CD4-positive, alpha-beta memory T cell (primary cell): ENCODE measurements around the gene FLOT1. TPM values are rescaled to one million over a fixed set of nuclear protein-coding genes. Genes with fewer than 3 reads are reported as not detected.
A peak's percentile ranks its signal among the peaks of the same experiment; 100 is the strongest.

Experiments
- CTCF ChIA-PET: fragments of 350-600 bp; sonication (Branson Sonifier 250); formaldehyde crosslinking; loops from one replicate; lab custom pipeline; 2021; ENCODE audit warnings: inconsistent platforms; ENCODE audit not compliant: partially characterized antibody; lab: Charles Lee
- POLR2A ChIA-PET: fragments of 350-600 bp; sonication (Branson Sonifier 250); formaldehyde crosslinking; loops from one replicate; lab custom pipeline; 2021; ENCODE audit not compliant: partially characterized antibody; lab: Charles Lee
- DNase-seq, 5 donors: peaks; one replicate each; pipeline versions ENCODE4 v3.0.0 to v3.0.0-alpha.2; 2020 to 2022; ENCODE audit warnings: mixed read lengths in 1 of 5
- H3K27ac ChIP-seq: one replicate; pipeline ENCODE4 v1.7.0; 2013; ENCODE audit warnings: low read depth, low read length
- H3K27me3 ChIP-seq: 2 replicates; pipeline ENCODE4 v1.7.0; 2013; ENCODE audit warnings: mild to moderate bottlenecking, low read length, moderate library complexity; ENCODE audit not compliant: insufficient read depth
- H3K36me3 ChIP-seq: 2 replicates; pipeline ENCODE4 v1.7.0; 2013; ENCODE audit warnings: mild to moderate bottlenecking, low read length, moderate library complexity; ENCODE audit not compliant: insufficient read depth
- H3K4me1 ChIP-seq: 2 replicates; pipeline ENCODE4 v1.7.0; 2013; ENCODE audit warnings: mild to moderate bottlenecking, low read length, moderate library complexity; ENCODE audit not compliant: insufficient read depth
- H3K4me3 ChIP-seq, 2 donors: one replicate each; pipeline ENCODE4 v1.7.0; 2013; ENCODE audit warnings: low read length in 2 of 2, mild to moderate bottlenecking in 1 of 2
- H3K9me3 ChIP-seq, 2 donors: one replicate each; pipeline ENCODE4 v1.7.0; 2013; ENCODE audit warnings: low read length in 2 of 2, control low read depth in 1 of 2; ENCODE audit not compliant: control insufficient read depth in 1 of 2
- H3K27ac Mint-ChIP-seq, 7 donors: one replicate each; pipeline ENCODE4 v1.8.0; 2020 to 2021; ENCODE audit warnings: mixed read lengths in 7 of 7, mild to moderate bottlenecking in 6 of 7, inconsistent platforms in 3 of 7, moderate library complexity in 3 of 7
- H3K27me3 Mint-ChIP-seq, 2 donors: one replicate each; pipeline ENCODE4 v1.8.0; 2020 to 2021; ENCODE audit warnings: mixed read lengths in 2 of 2
- H3K36me3 Mint-ChIP-seq, 2 donors: one replicate each; pipeline ENCODE4 v1.8.0; 2020 to 2021; ENCODE audit warnings: mixed read lengths in 2 of 2, inconsistent platforms in 1 of 2, mild to moderate bottlenecking in 1 of 2
- H3K4me1 Mint-ChIP-seq, 4 donors: one replicate each; pipeline ENCODE4 v1.8.0; 2020 to 2021; ENCODE audit warnings: mixed read lengths in 4 of 4, mild to moderate bottlenecking in 1 of 4
- H3K4me3 Mint-ChIP-seq, 8 donors: one replicate each; pipeline ENCODE4 v1.8.0; 2020 to 2021; ENCODE audit warnings: mixed read lengths in 8 of 8, mild to moderate bottlenecking in 7 of 8, moderate library complexity in 6 of 8, inconsistent platforms in 3 of 8
- H3K9me3 Mint-ChIP-seq, 8 donors: one replicate each; pipeline ENCODE4 v1.8.0; 2020 to 2021; ENCODE audit warnings: mixed read lengths in 8 of 8, mild to moderate bottlenecking in 5 of 8, inconsistent platforms in 3 of 8, moderate library complexity in 1 of 8
- intact Hi-C: fragments of 100-400 bp; cut with micrococcal nuclease; formaldehyde crosslinking; loops from one replicate; pipeline ENCODE4 v1.15.1; 2023
- polyA plus RNA-seq, 2 donors: library from polyadenylated mRNA; unstranded; fragments of 300-500 nt; fragmentation: Illumina TruSeq; gene quantifications; one replicate each; pipeline ENCODE4 v1.2.3, GENCODE V29; 2021
- total RNA-seq, 2 experiments: library from RNA; stranded (reverse); gene quantifications; one replicate each; pipeline ENCODE4 v1.2.3, GENCODE V29; 2021

Gene FLOT1
- total and polyA plus RNA-seq, 4 experiments from 2014 or later = 74.6 to 82.1 (median 76.9) TPM

DNA sequence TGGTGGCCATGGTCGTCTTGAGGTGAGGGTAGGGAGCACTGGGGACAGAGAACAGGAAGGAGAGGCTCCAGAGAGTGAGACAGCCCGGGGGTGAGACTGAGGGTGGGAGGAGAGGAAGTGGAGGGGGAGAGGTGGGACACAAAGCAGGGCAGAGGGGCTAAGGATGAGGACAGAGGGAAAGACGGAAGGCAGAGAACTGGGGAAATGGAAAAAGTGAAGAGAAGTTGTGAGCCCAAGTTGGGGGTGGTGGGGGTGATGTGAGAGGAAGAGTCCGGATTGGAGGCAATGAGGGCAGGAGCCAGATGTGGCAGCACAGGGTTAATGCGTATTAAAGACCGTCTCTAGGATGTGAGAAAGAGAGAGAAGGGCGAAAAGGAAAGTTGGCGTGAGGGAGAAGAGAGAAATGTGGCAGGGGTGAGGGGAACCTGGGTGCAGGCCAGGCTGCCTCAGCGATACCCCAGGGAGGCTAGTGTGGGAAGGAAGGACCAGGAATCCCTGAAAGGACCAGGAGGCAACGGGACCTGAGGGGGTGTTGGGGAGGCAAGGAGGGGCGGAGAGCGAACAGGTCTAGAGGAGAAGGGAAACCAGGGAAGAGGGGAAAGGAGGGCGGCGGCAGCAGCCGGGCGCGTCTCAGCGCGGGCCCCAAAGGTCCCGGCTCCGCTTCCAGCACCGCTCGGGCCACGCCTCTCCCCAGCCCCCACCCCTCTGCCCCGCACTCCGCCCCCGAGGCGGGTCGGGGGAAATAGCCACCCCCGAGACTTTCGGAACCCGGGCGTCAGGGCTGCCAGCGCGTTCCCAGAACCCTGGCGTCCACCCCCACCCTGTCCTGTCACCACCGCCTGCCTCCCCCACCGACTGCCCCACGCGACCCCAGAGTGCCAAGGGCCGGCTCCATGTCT lies 56.2 kb downstream of the FLOT1 start, which contains the start of gene PPP1R18:
TSS of gene PPP1R18 (minus strand) at position 637 of the 899 bp plus-strand sequence. CDS start at position 10, 627 bp downstream.
- H3K4me3 ChIP-seq = peak within 1 kb of the TSS; percentile 93 to 100
- ChIA-PET CTCF (interaction anchor here (1.7 to 19.9 kb wide), 2 partner anchors 18 to 41 kb away, joined by 4 to 865 read pairs; partner anchors contain the start of genes MDC1 and TUBB), POLR2A (interaction anchor here (1.3 to 29.9 kb wide), 3 partner anchors 24 to 72 kb away, joined by 5 to 1474 read pairs (median 89); partner anchors contain the start of genes MDC1, MRPS18B, NRM and PPP1R10)
- no peaks in the 10 kb centered on the region for H3K9me3 ChIP-seq
- Mint-ChIP-seq H3K36me3 (peaks cover 29 to 49% of the 10 kb centered on the region in 2 donors), H3K4me3 (peak within 1 kb of the TSS; percentile 97 to 100 (median 99)), H3K27me3 (no peaks in the 10 kb centered on the region), H3K27ac (peak within 1 kb of the TSS; percentile 94 to 99 (median 96)), H3K9me3 (peaks cover 0 to 3% (median 0%) of the 10 kb centered on the region in 8 donors), H3K4me1 (peaks cover 30 to 75% (median 39%) of the 10 kb centered on the region in 4 donors)
- H3K27me3 ChIP-seq = no peaks in the 10 kb centered on the region
- H3K4me1 ChIP-seq = peaks cover 43% of the 10 kb centered on the region
- intact Hi-C loops = no loop called here
- DNase-seq = peak; percentile 64 to 84 (median 70)
- no peaks in the 10 kb centered on the region for H3K36me3 ChIP-seq
- H3K27ac ChIP-seq = peak within 1 kb of the TSS; percentile 94

DNA sequence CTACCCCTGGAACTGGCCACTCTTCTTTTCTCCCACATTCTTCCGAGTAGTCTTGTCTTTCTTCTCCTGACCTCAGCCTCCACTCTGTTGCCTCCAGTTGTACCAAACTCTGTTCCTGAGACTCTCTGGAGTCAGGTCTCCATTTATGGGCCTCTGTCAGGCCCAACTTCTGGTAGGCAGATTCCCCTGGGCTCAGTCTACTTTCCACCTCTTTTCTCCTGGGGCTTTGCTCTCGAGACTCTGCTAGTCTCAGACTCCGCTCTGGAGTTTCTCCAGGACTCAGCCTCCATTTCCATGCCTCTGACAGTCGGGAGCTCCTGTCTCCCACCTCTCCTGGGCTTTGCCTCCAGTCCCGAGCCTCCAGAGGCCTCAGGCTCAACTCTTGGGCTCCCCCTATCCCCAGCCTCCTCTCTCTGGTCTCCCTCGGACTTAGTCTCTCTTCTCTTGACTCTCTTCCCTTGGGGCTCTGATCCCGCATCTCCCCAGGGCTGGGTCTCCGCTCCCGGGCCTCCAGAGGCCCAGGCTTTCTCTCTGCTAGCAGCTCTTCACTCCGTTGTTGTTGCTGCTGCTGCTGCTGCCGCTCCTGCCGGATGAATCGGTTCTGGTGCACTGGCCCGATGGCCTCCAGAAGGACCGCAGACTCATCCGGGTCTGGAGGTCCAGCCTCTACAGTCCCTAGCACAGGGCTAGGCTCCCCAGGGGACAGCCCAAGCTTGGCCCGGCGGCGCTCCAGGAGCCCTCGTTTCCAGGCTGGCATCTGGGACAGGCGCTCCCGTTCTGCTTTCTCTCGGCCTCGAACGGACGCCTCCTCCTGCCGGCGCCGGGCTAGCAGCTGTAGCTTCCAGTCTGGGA lies 57.1 kb downstream of the FLOT1 start:
- Histone ChIP-seq H3K4me3 (peak overlapping the region; percentile 93 to 100), H3K27ac (peak overlapping the region; percentile 94), H3K27me3 (no peaks in the 10 kb centered on the region), H3K36me3 (no peaks in the 10 kb centered on the region), H3K9me3 (no peaks in the 10 kb centered on the region), H3K4me1 (peaks cover 45% of the 10 kb centered on the region)
- CTCF ChIA-PET = interaction anchor here (1.1 to 19.9 kb wide), 5 partner anchors 18 to 144 kb away, joined by 3 to 865 read pairs (median 4); partner anchors contain the start of genes MDC1 and TUBB
- no peak for DNase-seq
- no peaks in the 10 kb centered on the region for H3K27me3 Mint-ChIP-seq
- H3K4me1 Mint-ChIP-seq = peaks cover 29 to 75% (median 39%) of the 10 kb centered on the region in 4 donors
- intact Hi-C loops = no loop called here
- peaks cover 33 to 50% of the 10 kb centered on the region in 2 donors for H3K36me3 Mint-ChIP-seq
- peak overlapping the region; percentile 97 to 100 (median 99) for H3K4me3 Mint-ChIP-seq
- peak overlapping the region; percentile 94 to 99 (median 96) for H3K27ac Mint-ChIP-seq
- POLR2A ChIA-PET = interaction anchor here (0.6 to 29.9 kb wide), 6 partner anchors 13 to 192 kb away, joined by 3 to 1474 read pairs (median 8); partner anchors contain the start of genes DHX16, MDC1, MRPS18B and NRM
- H3K9me3 Mint-ChIP-seq = peaks cover 0 to 3% (median 0%) of the 10 kb centered on the region in 8 donors

DNA sequence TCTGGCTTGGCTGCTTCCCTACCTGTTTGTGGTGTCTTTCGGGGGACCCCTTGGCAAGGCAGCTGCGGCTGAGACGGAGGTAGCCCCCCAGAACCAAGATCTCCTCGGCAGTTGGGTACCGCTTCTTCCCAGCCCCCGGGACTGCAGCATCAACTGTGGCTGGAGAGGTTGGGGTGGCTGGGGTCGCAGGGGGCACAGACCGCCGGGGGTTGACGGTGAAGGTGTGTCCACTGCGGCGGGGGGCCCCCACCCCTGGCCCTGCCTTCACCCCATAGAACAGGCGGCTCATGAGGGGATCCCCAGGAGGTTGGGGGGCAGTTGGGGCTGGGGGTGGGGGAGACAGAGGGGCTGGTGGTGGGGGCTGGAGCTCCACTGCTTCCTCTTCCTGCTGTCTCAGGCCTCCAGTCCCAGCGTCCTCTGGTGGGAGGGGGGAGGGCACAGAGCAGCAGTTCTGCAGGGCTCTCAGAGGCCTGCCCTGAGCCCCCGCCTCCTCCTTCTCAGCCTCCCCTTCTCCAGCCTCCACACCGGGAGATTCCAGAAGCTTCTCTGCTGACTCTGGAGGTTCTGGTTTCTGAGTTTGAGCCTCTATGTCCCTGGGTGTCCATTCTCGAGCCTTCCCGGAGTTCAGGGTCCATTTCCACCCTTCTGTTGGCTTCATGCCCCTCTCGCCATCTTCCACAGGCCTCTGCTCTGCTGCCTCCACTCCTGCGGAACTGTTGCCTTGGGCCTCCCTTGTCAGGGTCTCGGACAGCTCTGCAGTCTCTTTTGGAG lies 57.9 kb downstream of the FLOT1 start:
- POLR2A ChIA-PET = interaction anchor here (0.6 to 29.9 kb wide), 8 partner anchors 12 to 670 kb away, joined by 3 to 1474 read pairs (median 5); partner anchors contain the start of genes DHX16, MDC1, MRPS18B and NRM
- peak overlapping the region; percentile 96 to 99 (median 98) for H3K27ac Mint-ChIP-seq

DNA sequence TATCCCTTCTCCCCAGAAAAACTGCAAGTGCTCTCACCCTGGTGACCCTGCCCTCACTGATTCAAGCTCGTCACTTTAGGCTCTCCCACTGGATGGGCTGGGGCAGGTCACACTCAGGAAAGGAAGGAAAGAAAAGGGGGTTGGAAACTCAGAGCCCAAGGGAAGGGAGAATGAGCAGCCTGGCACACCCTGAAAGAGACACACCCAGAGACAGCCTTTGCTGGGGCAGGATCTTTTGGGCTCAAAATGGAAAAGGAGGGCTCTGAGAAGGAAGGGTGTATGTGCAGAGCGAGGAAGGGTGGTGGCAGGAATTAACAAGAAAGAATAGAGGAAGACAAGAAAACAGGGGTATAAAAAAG lies 58.5 kb downstream of the FLOT1 start:
- H3K4me1 Mint-ChIP-seq = peaks cover 26 to 75% (median 38%) of the 10 kb centered on the region in 4 donors
- no peaks in the 10 kb centered on the region for H3K27me3 Mint-ChIP-seq
- H3K4me3 Mint-ChIP-seq = peak overlapping the region; percentile 97 to 100 (median 99)
- peak overlapping the region; percentile 94 for H3K27ac ChIP-seq
- H3K36me3 ChIP-seq = peaks cover 5% of the 10 kb centered on the region
- no peak for DNase-seq
- H3K9me3 Mint-ChIP-seq = peaks cover 0 to 3% (median 0%) of the 10 kb centered on the region in 8 donors
- peaks cover 45% of the 10 kb centered on the region for H3K4me1 ChIP-seq
- H3K9me3 ChIP-seq = no peaks in the 10 kb centered on the region
- no peaks in the 10 kb centered on the region for H3K27me3 ChIP-seq
- ChIA-PET CTCF (interaction anchor here (0.7 to 19.9 kb wide), 4 partner anchors 10 to 142 kb away, joined by 3 to 865 read pairs (median 4); partner anchors contain the start of genes MDC1 and TUBB), POLR2A (interaction anchor here (0.9 to 29.9 kb wide), 5 partner anchors 26 to 671 kb away, joined by 3 to 1474 read pairs (median 9); partner anchors contain the start of genes MDC1, MRPS18B, NRM and PPP1R10)
- peaks cover 47 to 64% of the 10 kb centered on the region in 2 donors for H3K36me3 Mint-ChIP-seq
- intact Hi-C loops = loop anchor here (2.0 kb wide), 1 partner anchor 67 kb away; the partner anchor contains the start of genes MRPS18B and PPP1R10
- H3K4me3 ChIP-seq = peak overlapping the region; percentile 93 to 99
- peak overlapping the region; percentile 96 to 99 (median 98) for H3K27ac Mint-ChIP-seq

More for the DNA sequence above, 57.9 kb downstream of the FLOT1 start:
- Histone ChIP-seq H3K9me3 (no peaks in the 10 kb centered on the region), H3K4me1 (peaks cover 45% of the 10 kb centered on the region), H3K36me3 (peaks cover 5% of the 10 kb centered on the region), H3K27me3 (no peaks in the 10 kb centered on the region), H3K4me3 (peak overlapping the region; percentile 93 to 100), H3K27ac (peak overlapping the region; percentile 94)
- Mint-ChIP-seq H3K27me3 (no peaks in the 10 kb centered on the region), H3K9me3 (peaks cover 0 to 3% (median 0%) of the 10 kb centered on the region in 8 donors), H3K4me1 (peaks cover 27 to 75% (median 38%) of the 10 kb centered on the region in 4 donors), H3K36me3 (peaks cover 41 to 58% of the 10 kb centered on the region in 2 donors), H3K4me3 (peak overlapping the region; percentile 97 to 100 (median 99))
- intact Hi-C loops = no loop called here
- CTCF ChIA-PET = interaction anchor here (0.7 to 19.9 kb wide), 6 partner anchors 9 to 144 kb away, joined by 3 to 865 read pairs (median 4); partner anchors contain the start of genes MDC1 and TUBB
- peak in 1 of 5 donors; percentile 70 for DNase-seq

DNA sequence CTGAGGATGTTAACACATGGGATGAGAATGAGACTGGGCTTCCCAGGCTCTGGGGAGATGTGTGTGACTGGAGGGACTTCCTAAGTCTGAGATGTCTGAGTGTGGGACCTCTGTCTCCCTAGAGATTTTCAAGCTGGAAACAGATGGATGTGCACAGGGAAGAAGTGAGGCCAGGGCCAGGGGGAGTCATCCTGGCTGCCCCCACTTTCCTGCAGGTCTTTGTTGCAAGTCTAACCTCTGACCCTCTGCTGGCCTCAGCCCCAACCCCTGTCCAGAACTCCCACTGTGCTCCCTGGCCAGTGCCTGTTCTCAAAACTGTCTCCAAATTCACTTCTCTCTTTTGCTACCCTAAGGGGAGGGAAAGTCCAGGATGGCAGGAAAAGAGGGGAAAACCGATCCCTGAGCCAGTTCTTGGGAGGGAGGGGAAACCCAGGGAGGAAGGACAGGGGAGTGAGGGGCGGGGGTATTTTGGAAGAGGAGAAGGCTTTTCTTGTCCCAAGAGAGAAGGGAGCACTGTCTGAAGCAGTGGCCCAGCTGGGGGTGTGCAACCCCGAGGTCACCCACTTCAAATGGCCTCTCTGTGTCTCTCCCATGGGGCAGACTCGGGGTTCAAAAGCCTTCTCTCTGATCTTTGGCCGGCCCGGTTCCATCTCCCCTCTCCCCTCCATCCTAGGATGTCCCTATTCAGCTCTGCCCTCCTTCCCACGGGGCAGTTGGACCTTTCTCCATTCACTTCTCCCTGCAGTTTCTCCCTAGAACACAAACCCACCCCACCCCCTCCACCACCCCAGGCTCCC lies 59.1 kb downstream of the FLOT1 start:
- ChIA-PET POLR2A (interaction anchor here (0.9 to 29.9 kb wide), 12 partner anchors 11 to 671 kb away, joined by 3 to 1474 read pairs (median 6); partner anchors contain the start of genes DHX16, GNL1, MDC1 and MRPS18B), CTCF (interaction anchor here (1.4 to 19.9 kb wide), 2 partner anchors 44 to 85 kb away, joined by 3 to 865 read pairs; partner anchors contain the start of genes MDC1 and TUBB)
- H3K36me3 Mint-ChIP-seq = peaks cover 50 to 69% of the 10 kb centered on the region in 2 donors
- H3K4me1 ChIP-seq = peaks cover 44% of the 10 kb centered on the region
- peak overlapping the region; percentile 94 for H3K27ac ChIP-seq
- no peaks in the 10 kb centered on the region for H3K27me3 Mint-ChIP-seq
- peaks cover 10% of the 10 kb centered on the region for H3K36me3 ChIP-seq
- intact Hi-C loops = loop anchor here (2.0 kb wide), 1 partner anchor 67 kb away; the partner anchor contains the start of genes MRPS18B and PPP1R10
- H3K9me3 Mint-ChIP-seq = peaks cover 0 to 3% (median 0%) of the 10 kb centered on the region in 8 donors
- peaks cover 24 to 72% (median 36%) of the 10 kb centered on the region in 4 donors for H3K4me1 Mint-ChIP-seq
- peak overlapping the region; percentile 96 to 99 (median 98) for H3K27ac Mint-ChIP-seq
- no peak for DNase-seq
- H3K4me3 ChIP-seq = peak overlapping the region; percentile 93 to 99
- peak overlapping the region; percentile 97 to 100 (median 99) for H3K4me3 Mint-ChIP-seq
- no peaks in the 10 kb centered on the region for H3K27me3 ChIP-seq
- H3K9me3 ChIP-seq = no peaks in the 10 kb centered on the region
